Hepatocyte (in vitro differentiated cells): ENCODE data around the gene OSBPL6.

ENCODE experiments used
- EZH2phosphoT487 ChIP-seq: fragments of 200-600 bp; sonication (generic); IDR thresholded peaks from one replicate; pipeline ENCODE4 v1.6.1; 2018; ENCODE audit warnings: antibody characterized with exemption, mild to moderate bottlenecking, low read depth, moderate library complexity; ENCODE audit not compliant: unreplicated experiment, severe bottlenecking
- TF ChIP-seq, protein P1 (sequence below): fragments of 200-600 bp; sonication (generic); IDR thresholded peaks from 2 replicates; pipeline ENCODE4 v1.5.1; 2016; ENCODE audit warnings: antibody characterized with exemption, mild to moderate bottlenecking; ENCODE audit not compliant: poor library complexity

GRCh38 chr2:178366412-178366811 is 172.1 kb downstream of the OSBPL6 start:
- TF ChIP-seq, protein P1, sequence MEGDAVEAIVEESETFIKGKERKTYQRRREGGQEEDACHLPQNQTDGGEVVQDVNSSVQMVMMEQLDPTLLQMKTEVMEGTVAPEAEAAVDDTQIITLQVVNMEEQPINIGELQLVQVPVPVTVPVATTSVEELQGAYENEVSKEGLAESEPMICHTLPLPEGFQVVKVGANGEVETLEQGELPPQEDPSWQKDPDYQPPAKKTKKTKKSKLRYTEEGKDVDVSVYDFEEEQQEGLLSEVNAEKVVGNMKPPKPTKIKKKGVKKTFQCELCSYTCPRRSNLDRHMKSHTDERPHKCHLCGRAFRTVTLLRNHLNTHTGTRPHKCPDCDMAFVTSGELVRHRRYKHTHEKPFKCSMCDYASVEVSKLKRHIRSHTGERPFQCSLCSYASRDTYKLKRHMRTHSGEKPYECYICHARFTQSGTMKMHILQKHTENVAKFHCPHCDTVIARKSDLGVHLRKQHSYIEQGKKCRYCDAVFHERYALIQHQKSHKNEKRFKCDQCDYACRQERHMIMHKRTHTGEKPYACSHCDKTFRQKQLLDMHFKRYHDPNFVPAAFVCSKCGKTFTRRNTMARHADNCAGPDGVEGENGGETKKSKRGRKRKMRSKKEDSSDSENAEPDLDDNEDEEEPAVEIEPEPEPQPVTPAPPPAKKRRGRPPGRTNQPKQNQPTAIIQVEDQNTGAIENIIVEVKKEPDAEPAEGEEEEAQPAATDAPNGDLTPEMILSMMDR, result no peak
- no peak for TF ChIP-seq EZH2phosphoT487
